Mesenteric fat pad (tissue), 1 donor: Measurements from ENCODE around the gene CERS5. TPM values are rescaled to one million over a fixed set of nuclear protein-coding genes. Genes with fewer than 3 reads are reported as not detected.
"Not testable (repeated sequence)": the region's sequence is repeated elsewhere in the genome, so short reads cannot be mapped to it uniquely, and the experiment has no call there.

Experiments
- DNase-seq: peaks from one replicate; pipeline ENCODE4 v3.0.0-alpha.2; 2020; ENCODE audit warnings: low spot score
- total RNA-seq: library from RNA; stranded (reverse); fragmentation: NEBNext Ultra II Directional; extraction: Animal tissue kit (Norgen Biotek cat#: 25700); gene quantifications from one replicate; pipeline ENCODE4 v1.2.1, GENCODE V29; 2021
- donor health status: DM: yes; HTN: yes; CAD: no.

Gene CERS5
- total RNA-seq, 1 donor from 2014 or later = 46.5 TPM

DNA sequence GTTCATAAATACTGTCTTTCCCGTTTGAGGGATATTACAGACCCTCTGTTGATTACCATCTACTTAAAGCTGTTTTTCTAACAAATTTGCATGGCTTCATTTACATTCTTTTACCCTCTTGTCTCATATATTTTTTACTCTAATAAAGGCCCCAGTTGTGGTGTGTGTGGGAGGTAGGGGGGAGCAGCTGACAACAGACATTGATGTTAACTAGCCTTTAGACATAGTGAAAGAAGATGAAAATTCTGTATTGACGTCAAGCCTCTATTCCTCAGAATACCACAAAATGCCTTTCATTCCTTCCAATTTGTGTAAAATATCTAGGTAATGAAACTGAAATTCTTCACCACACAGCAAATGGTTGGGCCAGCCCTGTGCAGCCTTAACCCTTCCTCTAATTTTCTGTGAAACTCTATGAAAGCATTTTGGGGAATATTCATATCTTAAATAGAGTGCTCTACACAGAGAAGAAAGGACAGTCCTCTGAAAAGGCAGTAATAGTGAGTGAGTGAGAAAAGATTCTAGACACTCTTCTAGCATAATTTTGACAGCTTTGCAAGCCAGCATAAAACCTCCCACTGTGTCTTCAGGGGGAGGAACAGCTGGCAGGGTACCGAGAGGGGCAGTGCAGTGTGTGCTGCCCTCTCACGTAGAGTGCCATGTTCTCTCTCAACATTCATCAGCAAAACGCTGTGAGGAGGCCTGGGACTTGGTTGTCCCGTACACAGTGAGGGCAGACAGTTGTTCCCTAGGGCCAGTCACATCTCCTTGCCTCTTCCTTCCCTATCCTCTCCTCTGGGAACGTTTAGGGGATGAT, 20.1 kb upstream of the CERS5 start:
- DNase-seq = no peak

- no peak for DNase-seq
Observed at GRCh38 chr12:50186681-50187080, 19.5 kb upstream of the CERS5 start.

DNA sequence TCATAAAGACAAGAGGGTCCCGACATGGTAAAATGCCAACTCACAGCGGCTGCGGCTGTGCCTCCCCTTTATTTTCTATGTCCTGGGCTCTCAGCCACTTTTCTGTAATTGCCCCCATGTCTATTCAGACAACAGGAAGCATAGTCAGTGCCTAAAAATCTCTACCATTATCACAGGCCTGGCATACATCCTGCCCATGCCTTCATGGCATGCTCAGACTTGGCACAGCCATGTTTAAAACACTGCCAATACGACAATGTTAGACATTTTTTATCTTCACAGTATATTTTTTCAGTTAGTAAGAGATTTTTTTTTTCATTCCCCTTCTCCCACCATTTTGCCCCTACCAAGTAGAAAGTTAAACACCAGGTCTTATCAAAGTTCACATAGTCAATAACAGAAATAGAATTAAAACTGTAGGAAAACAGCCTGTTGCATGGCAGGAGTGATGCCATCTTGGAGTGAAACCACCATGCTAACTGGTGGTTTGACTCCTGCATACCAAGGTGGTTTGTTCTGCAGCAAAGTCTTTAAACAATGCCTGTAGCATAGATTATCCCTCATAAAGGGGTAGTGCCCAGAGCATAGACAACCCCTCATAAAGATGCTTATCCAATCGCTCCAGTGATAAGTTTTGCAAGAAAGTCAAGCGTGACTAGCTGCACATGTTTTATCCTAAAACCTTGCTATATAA, 18.9 kb upstream of the CERS5 start:
- no peak for DNase-seq

- no peak for DNase-seq
Observed at GRCh38 chr12:50185301-50185895, 18.2 kb upstream of the CERS5 start.

- DNase-seq = no peak
Observed at GRCh38 chr12:50184261-50184660, 17.1 kb upstream of the CERS5 start.

GRCh38 chr12:50182461-50182860, 15.3 kb upstream of the CERS5 start:
- no peak for DNase-seq

GRCh38 chr12:50181691-50182090, 14.5 kb upstream of the CERS5 start:
- no peak for DNase-seq

- no peak for DNase-seq
Observed at GRCh38 chr12:50175716-50176026, 8.5 kb upstream of the CERS5 start.

GRCh38 chr12:50174971-50175715, 8.0 kb upstream of the CERS5 start:
- DNase-seq = no peak

GRCh38 chr12:50166799-50167048, 445 bp downstream of the CERS5 start:
- DNase-seq = no peak

GRCh38 chr12:50164963-50165362, 2.2 kb downstream of the CERS5 start:
- no peak for DNase-seq

DNA sequence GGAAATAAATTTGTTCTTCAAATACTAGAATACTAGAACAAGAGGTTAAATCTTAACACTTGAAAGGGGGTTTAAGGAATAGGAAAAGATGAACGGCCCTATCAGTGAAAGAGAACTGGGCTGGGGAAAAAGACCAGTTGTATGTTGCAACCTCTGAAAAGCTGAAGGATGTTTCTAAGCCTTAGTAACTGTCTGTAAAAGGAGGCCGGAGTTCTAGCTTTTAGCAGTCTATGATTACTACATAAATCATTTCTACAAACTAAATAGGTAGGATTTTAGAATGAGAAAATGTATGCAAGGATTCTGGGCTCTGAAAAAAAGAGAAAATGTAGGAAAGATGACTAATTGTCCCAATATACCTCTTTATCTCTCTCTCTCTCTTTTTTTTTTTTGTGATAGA, 4.9 kb downstream of the CERS5 start:
- no peak for DNase-seq

GRCh38 chr12:50160643-50161042, 6.5 kb downstream of the CERS5 start:
- no peak for DNase-seq

DNA sequence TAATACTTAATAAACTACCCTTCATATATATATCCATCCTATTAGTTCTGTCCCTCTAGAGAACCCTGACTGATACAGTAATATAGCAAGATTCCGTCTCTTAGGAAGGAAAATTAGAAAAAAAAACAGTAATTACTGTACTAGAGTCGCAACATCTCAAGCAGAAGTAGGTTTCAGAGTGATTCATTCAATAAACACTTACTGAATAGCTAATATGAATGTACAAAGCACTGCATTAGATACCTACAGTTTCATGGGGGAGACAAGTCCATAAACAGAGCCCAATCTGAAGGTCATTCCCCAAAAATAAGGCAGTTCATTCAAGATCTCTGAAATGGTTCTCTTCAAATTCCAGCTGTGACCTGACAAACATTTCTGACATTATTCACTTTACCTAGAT, 9.9 kb downstream of the CERS5 start:
- DNase-seq = no peak

DNA sequence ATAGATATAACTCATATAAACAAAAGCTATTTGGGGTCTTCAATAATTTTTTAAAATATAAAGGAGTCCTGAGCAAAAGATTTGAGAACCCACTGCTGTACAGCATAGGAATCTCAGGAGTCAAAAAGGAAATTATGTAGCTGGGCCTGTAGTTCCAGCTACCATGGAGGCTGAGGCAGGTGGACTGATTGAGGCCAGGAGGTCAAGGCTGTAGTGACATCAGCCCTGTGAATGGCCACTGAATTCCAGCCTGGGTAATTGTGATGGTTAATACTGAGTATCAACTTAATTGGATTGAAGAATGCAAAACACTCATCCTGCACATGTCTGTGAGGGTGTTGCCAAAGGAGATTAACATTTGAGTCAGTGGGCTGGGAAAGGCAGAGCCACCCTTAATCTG, 10.5 kb downstream of the CERS5 start:
- DNase-seq = no peak

DNA sequence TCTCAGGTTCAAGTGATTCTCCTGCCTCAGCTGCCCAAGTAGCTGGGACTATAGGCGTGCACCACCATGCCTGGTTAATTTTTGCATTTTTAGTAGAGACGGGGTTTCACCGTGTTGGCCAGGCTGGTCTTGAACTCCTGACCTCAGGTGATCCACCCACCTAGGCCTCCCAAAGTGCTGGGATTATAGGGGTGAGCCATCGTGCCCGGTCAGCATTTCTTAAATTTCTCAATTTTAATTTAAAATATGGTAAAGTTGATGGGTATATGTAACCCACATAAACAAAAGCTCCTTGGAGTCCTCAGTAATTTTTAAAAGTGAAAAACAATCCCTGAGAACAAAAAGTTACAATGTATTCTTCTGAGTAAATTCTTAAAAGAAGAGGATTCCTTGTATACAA, 12.2 kb downstream of the CERS5 start:
- DNase-seq = not testable (repeated sequence)

DNA sequence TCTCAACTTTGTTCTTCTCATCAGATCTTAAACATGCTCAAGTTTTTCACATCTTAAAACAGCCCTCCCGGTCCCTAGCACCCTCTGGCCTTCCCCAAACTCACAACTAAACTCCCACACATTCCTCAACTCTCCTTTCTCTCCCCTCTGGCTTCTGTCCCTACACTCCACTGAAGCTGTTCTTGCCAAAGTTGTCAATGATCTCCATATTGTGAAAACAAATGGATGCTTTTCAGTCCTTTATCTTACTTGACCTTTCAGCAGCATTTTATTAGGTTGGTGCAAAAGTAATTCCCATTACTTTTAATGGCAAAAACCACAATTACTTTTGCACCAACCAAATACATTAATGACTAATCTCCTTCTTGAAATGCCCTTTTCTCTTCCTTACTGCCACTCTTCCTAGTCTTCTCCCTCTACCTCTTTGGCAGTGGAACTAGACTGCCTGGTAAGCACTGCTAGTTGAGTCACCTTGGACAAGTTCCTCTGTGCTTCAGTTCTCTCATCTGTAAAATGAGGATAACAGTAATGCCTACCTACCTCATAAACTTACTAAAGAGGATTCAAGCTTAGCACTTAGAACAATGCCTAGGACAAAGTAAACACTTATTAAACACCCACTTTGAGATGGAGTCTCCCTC, 16.0 kb downstream of the CERS5 start:
- DNase-seq = no peak

DNA sequence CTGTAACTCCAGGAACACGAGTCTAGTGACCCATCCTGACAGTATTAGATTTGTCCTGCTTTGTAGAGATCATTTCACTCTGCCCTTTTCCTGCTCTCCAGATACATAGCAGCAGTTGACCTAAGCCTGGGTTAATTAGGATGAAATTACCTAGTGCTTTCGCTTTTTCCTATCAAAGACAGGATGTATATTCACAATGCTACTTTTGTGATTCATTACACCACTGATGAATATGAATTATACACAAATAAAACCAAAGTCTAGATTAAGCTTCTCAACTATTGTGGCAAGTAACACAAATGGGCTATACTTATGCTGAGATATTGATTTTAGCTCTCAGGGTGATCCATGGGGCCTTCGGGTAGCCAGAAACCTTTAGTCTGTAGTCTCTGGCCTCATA, 17.9 kb downstream of the CERS5 start:
- no peak for DNase-seq

DNA sequence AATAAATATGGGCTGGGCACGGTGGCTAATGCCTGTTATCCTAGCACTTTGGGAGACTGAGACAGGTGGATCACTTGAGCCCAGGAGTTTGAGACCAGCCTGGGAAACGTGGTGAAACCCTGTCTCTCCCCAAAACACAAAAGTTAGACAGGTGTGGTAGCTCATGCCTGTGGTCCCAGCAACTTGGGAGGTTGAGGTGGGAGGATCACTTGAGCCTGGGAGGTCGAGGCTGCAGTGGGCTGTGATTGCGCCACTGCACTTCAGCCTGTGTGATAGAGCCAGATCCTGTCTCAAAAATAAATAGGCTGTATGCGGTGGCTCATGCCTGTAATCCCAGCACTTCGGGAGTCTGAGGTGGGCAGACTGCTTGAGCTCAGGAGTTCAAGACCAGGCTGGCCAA, 19.2 kb downstream of the CERS5 start:
- not testable (repeated sequence) for DNase-seq

DNA sequence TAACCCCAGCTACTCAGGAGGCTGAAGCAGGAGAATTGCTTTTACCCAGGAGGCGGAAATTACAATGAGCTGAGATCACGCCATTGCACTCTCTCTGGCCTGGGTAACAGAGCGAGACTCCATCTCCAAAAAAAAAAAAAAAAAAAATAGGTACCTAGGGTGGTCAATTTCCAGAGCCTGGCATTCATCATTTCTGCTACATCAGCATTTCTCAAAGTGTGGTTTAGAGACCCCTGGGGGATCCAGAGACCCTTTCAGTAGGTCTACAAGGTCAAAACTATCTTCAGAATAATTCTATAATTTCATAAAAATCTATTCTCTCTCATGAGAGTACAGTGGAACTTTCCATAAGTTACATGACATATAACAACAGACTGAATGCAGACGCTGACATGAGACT, 19.9 kb downstream of the CERS5 start:
- no peak for DNase-seq

DNA sequence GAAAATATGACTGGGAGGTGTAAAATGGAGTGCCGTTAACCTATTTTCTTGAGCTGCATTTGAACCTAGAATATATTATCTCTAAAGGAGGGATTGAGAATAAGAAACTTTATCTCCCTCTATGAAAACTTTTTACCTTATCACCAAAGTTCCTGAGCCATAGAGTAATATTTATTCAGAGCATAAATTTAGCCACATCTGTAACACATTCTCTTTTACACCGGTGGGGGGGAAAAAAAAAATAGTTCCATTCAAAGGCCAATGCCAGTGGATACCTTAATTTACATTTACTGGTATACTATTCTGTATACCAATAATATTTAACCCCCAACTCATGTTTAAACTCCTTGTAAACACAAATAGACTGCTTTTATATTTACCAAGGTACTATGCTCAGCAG, 21.7 kb downstream of the CERS5 start:
- no peak for DNase-seq

GRCh38 chr12:50142993-50143392, 24.2 kb downstream of the CERS5 start:
- no peak for DNase-seq
